ENCODE measurements around the gene BRD3OS.

GRCh38 chr9:134065612-134066419 lies 40.5 kb downstream of the BRD3OS start:
- TF ChIP-seq CTCF (IDR thresholded peaks at IDR 0.05; ENCODE audit: low read depth, low read length): no peak
- no peak for TF ChIP-seq EZH2phosphoT487 (IDR thresholded peaks at IDR 0.05; ENCODE audit: low read depth)

Data from OCI-LY3 (cell line).